ENCODE data around the gene C16orf89.
"Not testable (repeated sequence)": the region's sequence is repeated elsewhere in the genome, so short reads cannot be mapped to it uniquely, and the experiment has no call there.

The C16orf89 gene

GRCh38 chr16:5065813-5066212 lies at the start of gene C16orf89:
C16orf89 (minus strand) TSS chr16:5065956; CDS start chr16:5065908, 48 bp downstream.
- Mint-ChIP-seq H3K27ac (no peak within 1 kb of the TSS), H3K36me3 (ENCODE audit: low read depth) (no peaks in the 10 kb centered on the region), H3K9me3 (no peaks in the 10 kb centered on the region), H3K27me3 (ENCODE audit: low read depth) (no peaks in the 10 kb centered on the region), H3K4me1 (ENCODE audit: low read depth) (no peaks in the 10 kb centered on the region), H3K4me3 (no peak within 1 kb of the TSS)
- DNase-seq (ENCODE audit: low spot score) = no peak

- not testable (repeated sequence) for DNase-seq (ENCODE audit: low spot score); H3K4me3 Mint-ChIP-seq; H3K9me3 Mint-ChIP-seq; H3K27ac Mint-ChIP-seq; H3K27me3 Mint-ChIP-seq (ENCODE audit: low read depth); H3K36me3 Mint-ChIP-seq (ENCODE audit: low read depth); H3K4me1 Mint-ChIP-seq (ENCODE audit: low read depth)
Observed at GRCh38 chr16:5110933-5111332, 45.2 kb upstream of the C16orf89 start.

GRCh38 chr16:5108505-5109158 lies 42.9 kb upstream of the C16orf89 start:
- no peak overlapping the region for H3K4me3 Mint-ChIP-seq
- no peaks in the 10 kb centered on the region for H3K36me3 Mint-ChIP-seq (ENCODE audit: low read depth)
- no peaks in the 10 kb centered on the region for H3K27me3 Mint-ChIP-seq (ENCODE audit: low read depth)
- no peaks in the 10 kb centered on the region for H3K4me1 Mint-ChIP-seq (ENCODE audit: low read depth)
- H3K27ac Mint-ChIP-seq = no peak overlapping the region
- H3K9me3 Mint-ChIP-seq = no peaks in the 10 kb centered on the region
- DNase-seq (ENCODE audit: low spot score) = no peak

GRCh38 chr16:5105039-5105438 lies 39.3 kb upstream of the C16orf89 start:
- not testable (repeated sequence) for H3K9me3 Mint-ChIP-seq; H3K27ac Mint-ChIP-seq; DNase-seq (ENCODE audit: low spot score); H3K4me3 Mint-ChIP-seq; H3K36me3 Mint-ChIP-seq (ENCODE audit: low read depth); H3K4me1 Mint-ChIP-seq (ENCODE audit: low read depth); H3K27me3 Mint-ChIP-seq (ENCODE audit: low read depth)

- H3K4me3 Mint-ChIP-seq; H3K36me3 Mint-ChIP-seq (ENCODE audit: low read depth); DNase-seq (ENCODE audit: low spot score); H3K27me3 Mint-ChIP-seq (ENCODE audit: low read depth); H3K4me1 Mint-ChIP-seq (ENCODE audit: low read depth); H3K27ac Mint-ChIP-seq; H3K9me3 Mint-ChIP-seq: not testable (repeated sequence)
Observed at GRCh38 chr16:5103296-5104032, 37.7 kb upstream of the C16orf89 start.

GRCh38 chr16:5099174-5099573 lies 33.4 kb upstream of the C16orf89 start:
- peak overlapping the region; percentile 92 for H3K4me3 Mint-ChIP-seq
- peaks cover 14% of the 10 kb centered on the region for H3K4me1 Mint-ChIP-seq (ENCODE audit: low read depth)
- not testable (repeated sequence) for H3K36me3 Mint-ChIP-seq (ENCODE audit: low read depth); H3K9me3 Mint-ChIP-seq; H3K27ac Mint-ChIP-seq; DNase-seq (ENCODE audit: low spot score); H3K27me3 Mint-ChIP-seq (ENCODE audit: low read depth)

- Mint-ChIP-seq H3K27ac (peak overlapping the region; percentile 97), H3K4me3 (peak overlapping the region; percentile 92), H3K4me1 (ENCODE audit: low read depth) (peaks cover 14% of the 10 kb centered on the region)
- DNase-seq (ENCODE audit: low spot score) = peak; percentile 73
- H3K9me3 Mint-ChIP-seq; H3K36me3 Mint-ChIP-seq (ENCODE audit: low read depth); H3K27me3 Mint-ChIP-seq (ENCODE audit: low read depth): not testable (repeated sequence)
Observed at GRCh38 chr16:5098221-5099159, 32.7 kb upstream of the C16orf89 start.

- H3K4me1 Mint-ChIP-seq (ENCODE audit: low read depth) = peaks cover 14% of the 10 kb centered on the region
- DNase-seq (ENCODE audit: low spot score) = peak; percentile 96
- not testable (repeated sequence) for H3K36me3 Mint-ChIP-seq (ENCODE audit: low read depth); H3K27me3 Mint-ChIP-seq (ENCODE audit: low read depth); H3K9me3 Mint-ChIP-seq
- H3K27ac Mint-ChIP-seq = peak within 1 kb of the TSS; percentile 97
- H3K4me3 Mint-ChIP-seq = peak within 1 kb of the TSS; percentile 92
Observed at GRCh38 chr16:5097470-5098220, 31.9 kb upstream of the C16orf89 start, which contains the start of gene EEF2KMT. EEF2KMT (minus strand) TSS chr16:5097795; CDS start chr16:5097739, 56 bp downstream.

- Mint-ChIP-seq H3K4me3 (peak overlapping the region; percentile 92), H3K27ac (peak overlapping the region; percentile 91), H3K4me1 (ENCODE audit: low read depth) (peaks cover 18% of the 10 kb centered on the region)
- not testable (repeated sequence) for H3K36me3 Mint-ChIP-seq (ENCODE audit: low read depth); H3K9me3 Mint-ChIP-seq; H3K27me3 Mint-ChIP-seq (ENCODE audit: low read depth)
- DNase-seq (ENCODE audit: low spot score) = peak; percentile 30
Observed at GRCh38 chr16:5097061-5097469, 31.3 kb upstream of the C16orf89 start.

GRCh38 chr16:5096437-5097060 lies 30.8 kb upstream of the C16orf89 start:
- H3K27ac Mint-ChIP-seq = peak overlapping the region; percentile 91
- peak overlapping the region; percentile 92 for H3K4me3 Mint-ChIP-seq
- not testable (repeated sequence) for H3K27me3 Mint-ChIP-seq (ENCODE audit: low read depth); H3K36me3 Mint-ChIP-seq (ENCODE audit: low read depth); DNase-seq (ENCODE audit: low spot score); H3K9me3 Mint-ChIP-seq
- peaks cover 19% of the 10 kb centered on the region for H3K4me1 Mint-ChIP-seq (ENCODE audit: low read depth)

- not testable (repeated sequence) for H3K9me3 Mint-ChIP-seq; H3K36me3 Mint-ChIP-seq (ENCODE audit: low read depth); H3K27me3 Mint-ChIP-seq (ENCODE audit: low read depth); H3K27ac Mint-ChIP-seq; H3K4me3 Mint-ChIP-seq; DNase-seq (ENCODE audit: low spot score)
- peaks cover 19% of the 10 kb centered on the region for H3K4me1 Mint-ChIP-seq (ENCODE audit: low read depth)
Observed at GRCh38 chr16:5095145-5095830, 29.5 kb upstream of the C16orf89 start.

GRCh38 chr16:5093746-5094145 lies 28.0 kb upstream of the C16orf89 start:
- H3K4me3 Mint-ChIP-seq; DNase-seq (ENCODE audit: low spot score); H3K27ac Mint-ChIP-seq; H3K36me3 Mint-ChIP-seq (ENCODE audit: low read depth); H3K27me3 Mint-ChIP-seq (ENCODE audit: low read depth); H3K9me3 Mint-ChIP-seq: not testable (repeated sequence)
- H3K4me1 Mint-ChIP-seq (ENCODE audit: low read depth) = peaks cover 16% of the 10 kb centered on the region

GRCh38 chr16:5093081-5093480 lies 27.3 kb upstream of the C16orf89 start:
- H3K27me3 Mint-ChIP-seq (ENCODE audit: low read depth); H3K36me3 Mint-ChIP-seq (ENCODE audit: low read depth); H3K9me3 Mint-ChIP-seq; DNase-seq (ENCODE audit: low spot score); H3K27ac Mint-ChIP-seq; H3K4me3 Mint-ChIP-seq: not testable (repeated sequence)
- peaks cover 15% of the 10 kb centered on the region for H3K4me1 Mint-ChIP-seq (ENCODE audit: low read depth)

Measured in T-helper 2 cell treated with Interferon-gamma antibody and Interleukin-4, amounts not matched to agents 5 μg/mL and 100 μg/mL, for 36 hours (primary cell).